ENCODE measurements around the gene DLG2.

DLG2 gene

GRCh38 chr11:84173078-84173477, 1454.1 kb downstream of the DLG2 start:
- H3K27me3 ChIP-seq (ENCODE audit: control insufficient read depth, insufficient read depth, low read length) = no peaks in the 10 kb centered on the region
- no peak overlapping the region for H3K4me3 ChIP-seq (ENCODE audit: low read depth, low read length)
- no peak overlapping the region for H3K27ac ChIP-seq (ENCODE audit: low read depth, low read length)
- H3K36me3 ChIP-seq (ENCODE audit: control insufficient read depth, insufficient read depth, low read length) = no peaks in the 10 kb centered on the region
- H3K4me1 ChIP-seq (ENCODE audit: control insufficient read depth, insufficient read depth, low read length) = no peaks in the 10 kb centered on the region
- no peak overlapping the region for H3K9ac ChIP-seq (ENCODE audit: low read length)
- no peaks in the 10 kb centered on the region for H3K9me3 ChIP-seq (ENCODE audit: control insufficient read depth, insufficient read depth, low read depth, low read length)

DNA sequence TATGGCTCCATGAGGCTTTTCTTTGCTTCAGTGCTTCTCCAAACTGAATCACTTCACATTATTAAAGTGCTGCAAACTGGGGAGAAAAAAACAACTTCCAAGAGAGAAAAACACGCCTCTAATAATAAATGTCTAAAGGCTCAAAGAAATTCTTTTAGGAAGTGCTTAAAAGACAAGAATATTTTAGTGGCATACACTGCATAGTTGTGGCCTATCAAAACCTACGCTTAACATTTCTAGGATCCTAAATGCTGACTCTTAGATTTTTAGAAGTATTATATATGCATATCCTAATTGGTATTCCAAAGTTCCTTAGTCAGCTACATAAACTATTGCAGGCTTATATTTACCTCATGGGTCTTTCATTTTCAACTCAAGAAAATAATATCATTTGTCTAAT, 1462.0 kb downstream of the DLG2 start:
- Histone ChIP-seq H3K4me3 (ENCODE audit: low read depth, low read length) (no peak overlapping the region), H3K9ac (ENCODE audit: low read length) (no peak overlapping the region), H3K27me3 (ENCODE audit: control insufficient read depth, insufficient read depth, low read length) (no peaks in the 10 kb centered on the region), H3K9me3 (ENCODE audit: control insufficient read depth, insufficient read depth, low read depth, low read length) (no peaks in the 10 kb centered on the region), H3K27ac (ENCODE audit: low read depth, low read length) (no peak overlapping the region), H3K36me3 (ENCODE audit: control insufficient read depth, insufficient read depth, low read length) (no peaks in the 10 kb centered on the region), H3K4me1 (ENCODE audit: control insufficient read depth, insufficient read depth, low read length) (peaks cover 3% of the 10 kb centered on the region; the same call in 1 of the 2 replicates)

- Histone ChIP-seq H3K9me3 (ENCODE audit: control insufficient read depth, insufficient read depth, low read depth, low read length) (no peaks in the 10 kb centered on the region), H3K4me1 (ENCODE audit: control insufficient read depth, insufficient read depth, low read length) (peaks cover 3% of the 10 kb centered on the region; the same call in 1 of the 2 replicates), H3K4me3 (ENCODE audit: low read depth, low read length) (no peak overlapping the region), H3K27me3 (ENCODE audit: control insufficient read depth, insufficient read depth, low read length) (no peaks in the 10 kb centered on the region), H3K9ac (ENCODE audit: low read length) (no peak overlapping the region), H3K27ac (ENCODE audit: low read depth, low read length) (no peak overlapping the region), H3K36me3 (ENCODE audit: control insufficient read depth, insufficient read depth, low read length) (no peaks in the 10 kb centered on the region)
Observed at GRCh38 chr11:84164728-84165127, 1462.4 kb downstream of the DLG2 start.

DNA sequence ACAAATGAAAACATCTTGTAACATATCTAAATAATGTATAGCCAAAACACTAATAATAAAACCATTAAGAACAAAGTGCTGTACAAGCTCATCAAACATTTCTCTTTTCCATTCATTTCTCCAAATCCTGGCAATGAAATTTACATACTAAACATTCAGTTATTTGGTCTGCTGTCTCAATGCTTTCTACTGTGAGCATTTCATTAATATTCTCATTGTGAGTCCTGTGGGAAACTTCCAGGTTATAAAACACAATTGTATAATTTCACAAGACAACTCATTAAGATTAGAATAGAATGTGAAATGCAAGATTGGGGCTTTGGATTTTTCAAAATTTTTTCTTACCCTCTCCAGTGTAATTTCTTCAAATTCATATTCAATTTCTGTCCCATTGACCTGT, 1464.0 kb downstream of the DLG2 start:
- no peaks in the 10 kb centered on the region for H3K27me3 ChIP-seq (ENCODE audit: control insufficient read depth, insufficient read depth, low read length)
- H3K4me1 ChIP-seq (ENCODE audit: control insufficient read depth, insufficient read depth, low read length) = peaks cover 3% of the 10 kb centered on the region; the same call in 1 of the 2 replicates
- no peaks in the 10 kb centered on the region for H3K36me3 ChIP-seq (ENCODE audit: control insufficient read depth, insufficient read depth, low read length)
- no peaks in the 10 kb centered on the region for H3K9me3 ChIP-seq (ENCODE audit: control insufficient read depth, insufficient read depth, low read depth, low read length)
- H3K9ac ChIP-seq (ENCODE audit: low read length) = no peak overlapping the region
- no peak overlapping the region for H3K27ac ChIP-seq (ENCODE audit: low read depth, low read length)
- H3K4me3 ChIP-seq (ENCODE audit: low read depth, low read length) = no peak overlapping the region

GRCh38 chr11:84157639-84158038, 1469.5 kb downstream of the DLG2 start:
- Histone ChIP-seq H3K27me3 (ENCODE audit: control insufficient read depth, insufficient read depth, low read length) (no peaks in the 10 kb centered on the region), H3K9me3 (ENCODE audit: control insufficient read depth, insufficient read depth, low read depth, low read length) (no peaks in the 10 kb centered on the region), H3K4me3 (ENCODE audit: low read depth, low read length) (no peak overlapping the region), H3K4me1 (ENCODE audit: control insufficient read depth, insufficient read depth, low read length) (peaks cover 5% of the 10 kb centered on the region; the same call in 1 of the 2 replicates), H3K36me3 (ENCODE audit: control insufficient read depth, insufficient read depth, low read length) (no peaks in the 10 kb centered on the region), H3K27ac (ENCODE audit: low read depth, low read length) (no peak overlapping the region), H3K9ac (ENCODE audit: low read length) (no peak overlapping the region)

GRCh38 chr11:84146826-84147225, 1480.3 kb downstream of the DLG2 start:
- no peaks in the 10 kb centered on the region for H3K27me3 ChIP-seq (ENCODE audit: control insufficient read depth, insufficient read depth, low read length)
- no peaks in the 10 kb centered on the region for H3K36me3 ChIP-seq (ENCODE audit: control insufficient read depth, insufficient read depth, low read length)
- H3K4me1 ChIP-seq (ENCODE audit: control insufficient read depth, insufficient read depth, low read length) = peaks cover 6% of the 10 kb centered on the region
- H3K4me3 ChIP-seq (ENCODE audit: low read depth, low read length) = no peak overlapping the region
- H3K9me3 ChIP-seq (ENCODE audit: control insufficient read depth, insufficient read depth, low read depth, low read length) = no peaks in the 10 kb centered on the region
- H3K9ac ChIP-seq (ENCODE audit: low read length) = no peak overlapping the region
- no peak overlapping the region for H3K27ac ChIP-seq (ENCODE audit: low read depth, low read length)

- Histone ChIP-seq H3K4me3 (ENCODE audit: low read depth, low read length) (no peak overlapping the region), H3K4me1 (ENCODE audit: control insufficient read depth, insufficient read depth, low read length) (peaks cover 9% of the 10 kb centered on the region), H3K36me3 (ENCODE audit: control insufficient read depth, insufficient read depth, low read length) (no peaks in the 10 kb centered on the region), H3K27me3 (ENCODE audit: control insufficient read depth, insufficient read depth, low read length) (no peaks in the 10 kb centered on the region), H3K27ac (ENCODE audit: low read depth, low read length) (no peak overlapping the region), H3K9ac (ENCODE audit: low read length) (no peak overlapping the region), H3K9me3 (ENCODE audit: control insufficient read depth, insufficient read depth, low read depth, low read length) (no peaks in the 10 kb centered on the region)
Observed at GRCh38 chr11:84145616-84146185, 1481.4 kb downstream of the DLG2 start.

GRCh38 chr11:84144531-84144930, 1482.6 kb downstream of the DLG2 start:
- H3K9ac ChIP-seq (ENCODE audit: low read length) = no peak overlapping the region

DNA sequence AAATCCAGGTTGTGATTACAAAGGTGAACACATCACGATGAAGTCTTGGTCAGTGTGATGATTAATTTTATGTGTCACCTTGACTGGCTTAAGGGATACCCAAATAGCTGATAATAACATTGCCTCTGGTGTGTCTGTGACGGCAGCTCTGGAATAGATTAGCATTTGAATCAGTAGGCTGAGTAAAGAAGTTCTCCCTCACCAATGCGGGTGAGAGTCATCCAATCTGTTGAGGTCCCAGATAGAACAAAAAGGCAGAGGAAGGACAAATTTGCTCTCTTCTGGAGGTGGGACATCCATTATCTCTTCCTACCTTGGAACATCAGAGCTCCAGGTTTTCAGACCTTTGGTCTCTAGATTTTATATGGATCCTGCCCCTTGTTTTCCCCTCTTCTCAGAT, 1484.7 kb downstream of the DLG2 start:
- no peaks in the 10 kb centered on the region for H3K9me3 ChIP-seq (ENCODE audit: control insufficient read depth, insufficient read depth, low read depth, low read length)
- H3K27me3 ChIP-seq (ENCODE audit: control insufficient read depth, insufficient read depth, low read length) = no peaks in the 10 kb centered on the region
- H3K4me3 ChIP-seq (ENCODE audit: low read depth, low read length) = no peak overlapping the region
- no peak overlapping the region for H3K27ac ChIP-seq (ENCODE audit: low read depth, low read length)
- H3K4me1 ChIP-seq (ENCODE audit: control insufficient read depth, insufficient read depth, low read length) = peaks cover 13% of the 10 kb centered on the region
- no peak overlapping the region for H3K9ac ChIP-seq (ENCODE audit: low read length)
- H3K36me3 ChIP-seq (ENCODE audit: control insufficient read depth, insufficient read depth, low read length) = no peaks in the 10 kb centered on the region

More at GRCh38 chr11:84144531-84144930, 1482.6 kb downstream of the DLG2 start:
- Histone ChIP-seq H3K9me3 (ENCODE audit: control insufficient read depth, insufficient read depth, low read depth, low read length) (no peaks in the 10 kb centered on the region), H3K4me1 (ENCODE audit: control insufficient read depth, insufficient read depth, low read length) (peaks cover 13% of the 10 kb centered on the region), H3K27me3 (ENCODE audit: control insufficient read depth, insufficient read depth, low read length) (no peaks in the 10 kb centered on the region), H3K4me3 (ENCODE audit: low read depth, low read length) (no peak overlapping the region), H3K36me3 (ENCODE audit: control insufficient read depth, insufficient read depth, low read length) (no peaks in the 10 kb centered on the region), H3K27ac (ENCODE audit: low read depth, low read length) (no peak overlapping the region)

GRCh38 chr11:84140386-84141169, 1486.6 kb downstream of the DLG2 start:
- Histone ChIP-seq H3K9me3 (ENCODE audit: control insufficient read depth, insufficient read depth, low read depth, low read length) (no peaks in the 10 kb centered on the region), H3K4me3 (ENCODE audit: low read depth, low read length) (no peak overlapping the region), H3K4me1 (ENCODE audit: control insufficient read depth, insufficient read depth, low read length) (peaks cover 13% of the 10 kb centered on the region), H3K27me3 (ENCODE audit: control insufficient read depth, insufficient read depth, low read length) (no peaks in the 10 kb centered on the region), H3K9ac (ENCODE audit: low read length) (no peak overlapping the region), H3K36me3 (ENCODE audit: control insufficient read depth, insufficient read depth, low read length) (no peaks in the 10 kb centered on the region), H3K27ac (ENCODE audit: low read depth, low read length) (no peak overlapping the region)

DNA sequence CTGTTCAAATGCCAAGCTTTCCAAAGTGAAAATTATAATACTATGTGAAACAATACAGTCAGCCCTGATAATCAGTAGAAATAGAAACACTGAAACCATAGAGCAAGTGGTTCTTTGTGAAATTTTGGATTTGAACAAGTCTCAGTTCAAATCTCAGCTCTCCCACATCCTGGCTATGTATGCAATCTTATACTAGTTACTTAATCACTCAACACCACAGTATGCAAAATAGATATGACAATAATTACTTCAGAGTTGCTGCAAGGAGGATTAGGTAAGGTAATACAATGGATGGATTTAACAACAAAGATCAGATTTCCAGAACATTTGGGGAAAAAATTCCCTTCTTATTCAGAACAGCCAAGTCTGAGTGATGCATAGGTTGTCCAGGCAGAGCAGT, 1489.2 kb downstream of the DLG2 start:
- Histone ChIP-seq H3K4me1 (ENCODE audit: control insufficient read depth, insufficient read depth, low read length) (peaks cover 13% of the 10 kb centered on the region), H3K9me3 (ENCODE audit: control insufficient read depth, insufficient read depth, low read depth, low read length) (no peaks in the 10 kb centered on the region), H3K27ac (ENCODE audit: low read depth, low read length) (no peak overlapping the region), H3K4me3 (ENCODE audit: low read depth, low read length) (no peak overlapping the region), H3K36me3 (ENCODE audit: control insufficient read depth, insufficient read depth, low read length) (no peaks in the 10 kb centered on the region), H3K27me3 (ENCODE audit: control insufficient read depth, insufficient read depth, low read length) (no peaks in the 10 kb centered on the region), H3K9ac (ENCODE audit: low read length) (no peak overlapping the region)

Measured in HUES6 (cell line).